ENCODE results near the gene FCN1.

The FCN1 gene

DNA sequence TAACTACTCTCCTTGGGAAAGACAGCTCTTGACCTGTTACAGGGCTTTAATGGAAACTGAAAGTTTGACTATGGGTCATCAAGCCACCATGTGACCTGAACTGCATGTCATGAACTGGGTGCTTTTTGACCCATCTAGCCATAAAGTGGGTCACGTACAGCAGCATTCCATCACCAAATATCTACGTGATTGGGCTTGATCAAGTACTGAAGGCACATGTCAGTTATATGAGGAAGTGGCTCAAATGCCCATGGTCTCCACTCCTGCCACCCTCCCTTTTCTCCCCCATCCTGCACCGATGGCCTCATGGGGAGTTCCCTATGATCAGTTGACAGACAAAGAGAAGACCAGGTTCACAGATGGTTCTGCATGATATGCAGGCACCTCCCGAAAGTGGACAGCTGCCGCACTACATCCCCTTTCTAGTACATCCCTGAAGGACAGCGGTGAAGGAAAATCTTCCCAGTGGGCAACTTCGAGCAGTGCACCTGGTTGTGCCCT lies 7.3 kb upstream of the FCN1 start:
- no peak overlapping the region for H2AFZ ChIP-seq (ENCODE audit: low read length)

DNA sequence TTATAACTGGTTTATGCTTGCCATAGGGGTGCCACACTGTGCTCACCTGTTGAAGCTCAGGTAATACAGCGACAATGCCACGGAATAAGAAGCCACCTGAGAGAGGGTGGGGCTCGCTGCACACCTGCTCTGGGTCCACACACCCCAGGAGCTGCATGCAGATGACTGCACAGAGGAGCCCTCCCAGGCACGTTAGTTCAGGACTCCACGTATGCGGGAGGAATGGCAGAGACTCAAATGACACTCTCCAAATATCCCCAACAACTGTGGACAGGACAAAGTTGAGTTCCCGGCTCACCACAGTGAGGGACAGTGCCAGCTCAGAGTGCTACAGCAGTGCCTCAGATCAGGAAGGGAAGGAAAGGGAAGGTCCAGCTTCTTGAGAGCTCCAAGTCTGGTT lies 5.8 kb upstream of the FCN1 start:
- no peaks in the 10 kb centered on the region for H3K9me2 ChIP-seq (replicated peaks; ENCODE audit: insufficient read depth, low read length)
- no peak overlapping the region for H3K9ac ChIP-seq (ENCODE audit: low read length)
- H3K36me3 ChIP-seq (replicated peaks; ENCODE audit: insufficient read depth, low read length), result no peaks in the 10 kb centered on the region
- no peaks in the 10 kb centered on the region for H4K20me1 ChIP-seq (ENCODE audit: insufficient read depth, low read length)
- H3F3A ChIP-seq (ENCODE audit: insufficient read depth, low read length), result no peaks in the 10 kb centered on the region
- H3K4me3 ChIP-seq (ENCODE audit: low read length), result no peak overlapping the region
- no peaks in the 10 kb centered on the region for H3K79me2 ChIP-seq (ENCODE audit: low read length)
- H3K27me3 ChIP-seq (replicated peaks; ENCODE audit: insufficient read depth, low read length), result peaks cover 72% of the 10 kb centered on the region
- no peaks in the 10 kb centered on the region for H3K9me3 ChIP-seq (replicated peaks; ENCODE audit: insufficient read depth, low read length)
- no peaks in the 10 kb centered on the region for H3K4me1 ChIP-seq (ENCODE audit: low read length)
- H3K27ac ChIP-seq (ENCODE audit: low read length), result no peak overlapping the region
- no peak for DNase-seq
- TF ChIP-seq EZH2phosphoT487 (IDR thresholded peaks at IDR 0.05; ENCODE audit: low read length) (no peak), EZH2 (optimal IDR thresholded peaks at IDR 0.05; ENCODE audit: low read depth, low read length) (no peak)
- TF ChIP-seq, protein P1, sequence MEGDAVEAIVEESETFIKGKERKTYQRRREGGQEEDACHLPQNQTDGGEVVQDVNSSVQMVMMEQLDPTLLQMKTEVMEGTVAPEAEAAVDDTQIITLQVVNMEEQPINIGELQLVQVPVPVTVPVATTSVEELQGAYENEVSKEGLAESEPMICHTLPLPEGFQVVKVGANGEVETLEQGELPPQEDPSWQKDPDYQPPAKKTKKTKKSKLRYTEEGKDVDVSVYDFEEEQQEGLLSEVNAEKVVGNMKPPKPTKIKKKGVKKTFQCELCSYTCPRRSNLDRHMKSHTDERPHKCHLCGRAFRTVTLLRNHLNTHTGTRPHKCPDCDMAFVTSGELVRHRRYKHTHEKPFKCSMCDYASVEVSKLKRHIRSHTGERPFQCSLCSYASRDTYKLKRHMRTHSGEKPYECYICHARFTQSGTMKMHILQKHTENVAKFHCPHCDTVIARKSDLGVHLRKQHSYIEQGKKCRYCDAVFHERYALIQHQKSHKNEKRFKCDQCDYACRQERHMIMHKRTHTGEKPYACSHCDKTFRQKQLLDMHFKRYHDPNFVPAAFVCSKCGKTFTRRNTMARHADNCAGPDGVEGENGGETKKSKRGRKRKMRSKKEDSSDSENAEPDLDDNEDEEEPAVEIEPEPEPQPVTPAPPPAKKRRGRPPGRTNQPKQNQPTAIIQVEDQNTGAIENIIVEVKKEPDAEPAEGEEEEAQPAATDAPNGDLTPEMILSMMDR (IDR thresholded peaks at IDR 0.05; ENCODE audit: low read length), result no peak
- H2AFZ ChIP-seq (ENCODE audit: low read length), result no peak overlapping the region
- no peak overlapping the region for H3K4me2 ChIP-seq (ENCODE audit: low read depth, low read length)

More for the DNA sequence above, 7.3 kb upstream of the FCN1 start:
- TF ChIP-seq EZH2 (optimal IDR thresholded peaks at IDR 0.05; ENCODE audit: low read depth, low read length) (no peak), EZH2phosphoT487 (IDR thresholded peaks at IDR 0.05; ENCODE audit: low read length) (no peak)
- TF ChIP-seq, protein P1 (IDR thresholded peaks at IDR 0.05; ENCODE audit: low read length), result no peak
- no peaks in the 10 kb centered on the region for H3K36me3 ChIP-seq (replicated peaks; ENCODE audit: insufficient read depth, low read length)
- no peak overlapping the region for H3K9ac ChIP-seq (ENCODE audit: low read length)
- no peak overlapping the region for H3K27ac ChIP-seq (ENCODE audit: low read length)
- H3F3A ChIP-seq (ENCODE audit: insufficient read depth, low read length), result no peaks in the 10 kb centered on the region
- no peaks in the 10 kb centered on the region for H3K79me2 ChIP-seq (ENCODE audit: low read length)
- peaks cover 72% of the 10 kb centered on the region for H3K27me3 ChIP-seq (replicated peaks; ENCODE audit: insufficient read depth, low read length)
- no peaks in the 10 kb centered on the region for H3K9me2 ChIP-seq (replicated peaks; ENCODE audit: insufficient read depth, low read length)
- no peak overlapping the region for H3K4me3 ChIP-seq (ENCODE audit: low read length)
- H3K9me3 ChIP-seq (replicated peaks; ENCODE audit: insufficient read depth, low read length), result no peaks in the 10 kb centered on the region
- H3K4me2 ChIP-seq (ENCODE audit: low read depth, low read length), result no peak overlapping the region
- H4K20me1 ChIP-seq (ENCODE audit: insufficient read depth, low read length), result no peaks in the 10 kb centered on the region
- no peaks in the 10 kb centered on the region for H3K4me1 ChIP-seq (ENCODE audit: low read length)
- no peak for DNase-seq

DNA sequence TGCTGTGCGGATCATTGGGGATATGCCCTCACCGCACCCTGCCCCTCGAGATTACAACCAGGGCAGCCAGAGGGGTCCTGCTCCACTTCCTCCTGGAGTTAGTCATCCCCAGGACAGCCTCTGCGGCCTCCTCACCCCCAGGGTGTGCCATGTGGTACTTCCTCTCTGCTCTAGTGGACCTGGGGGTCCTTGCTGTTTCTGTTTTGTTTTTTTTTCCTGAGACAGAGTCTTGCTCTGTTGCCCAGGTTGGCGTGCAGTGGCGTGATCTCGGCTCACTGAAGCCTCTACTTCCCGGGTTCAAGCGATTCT lies 5.2 kb upstream of the FCN1 start:
- Histone ChIP-seq H3K36me3 (replicated peaks; ENCODE audit: insufficient read depth, low read length) (no peaks in the 10 kb centered on the region), H3K79me2 (ENCODE audit: low read length) (no peaks in the 10 kb centered on the region), H3K9ac (ENCODE audit: low read length) (no peak overlapping the region), H2AFZ (ENCODE audit: low read length) (no peak overlapping the region), H3K4me1 (ENCODE audit: low read length) (no peaks in the 10 kb centered on the region), H3K4me2 (ENCODE audit: low read depth, low read length) (no peak overlapping the region), H3K9me2 (replicated peaks; ENCODE audit: insufficient read depth, low read length) (no peaks in the 10 kb centered on the region), H3K4me3 (ENCODE audit: low read length) (no peak overlapping the region), H4K20me1 (ENCODE audit: insufficient read depth, low read length) (no peaks in the 10 kb centered on the region), H3K27ac (ENCODE audit: low read length) (no peak overlapping the region), H3K9me3 (replicated peaks; ENCODE audit: insufficient read depth, low read length) (no peaks in the 10 kb centered on the region), H3K27me3 (replicated peaks; ENCODE audit: insufficient read depth, low read length) (peaks cover 72% of the 10 kb centered on the region), H3F3A (ENCODE audit: insufficient read depth, low read length) (no peaks in the 10 kb centered on the region)
- TF ChIP-seq EZH2phosphoT487 (IDR thresholded peaks at IDR 0.05; ENCODE audit: low read length), result no peak
- TF ChIP-seq, protein P1 (IDR thresholded peaks at IDR 0.05; ENCODE audit: low read length), result no peak
- no peak for TF ChIP-seq EZH2 (optimal IDR thresholded peaks at IDR 0.05; ENCODE audit: low read depth, low read length)
- DNase-seq, result no peak
